Retina (tissue), 1 donor: ENCODE measurements around the gene DENND1A.

Experiments used
- DNase-seq: peaks from one replicate; pipeline ENCODE4 v3.0.0-alpha.2; 2016

The DENND1A gene

DNA sequence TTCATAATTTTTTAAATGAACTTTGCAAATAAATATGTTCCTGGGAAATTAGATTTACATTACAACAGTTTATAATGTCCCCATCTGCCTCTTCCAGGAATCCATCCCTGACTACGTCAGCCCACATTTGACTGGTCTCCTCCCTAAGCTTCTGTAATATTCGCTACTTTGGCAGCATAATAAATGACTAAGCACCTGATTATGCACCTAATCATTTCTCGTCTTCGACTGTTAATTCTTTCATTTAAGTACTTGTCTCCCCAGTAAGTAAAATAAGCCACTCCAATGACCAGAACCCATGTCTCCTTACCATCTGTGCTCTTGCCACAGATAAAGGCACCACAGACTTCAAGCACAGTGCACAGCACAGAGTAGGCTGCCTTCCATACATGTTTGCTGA, 122.7 kb downstream of the DENND1A start:
- no peak for DNase-seq

- no peak for DNase-seq
Measured at GRCh38 chr9:123806829-123807228, 123.1 kb downstream of the DENND1A start.

DNA sequence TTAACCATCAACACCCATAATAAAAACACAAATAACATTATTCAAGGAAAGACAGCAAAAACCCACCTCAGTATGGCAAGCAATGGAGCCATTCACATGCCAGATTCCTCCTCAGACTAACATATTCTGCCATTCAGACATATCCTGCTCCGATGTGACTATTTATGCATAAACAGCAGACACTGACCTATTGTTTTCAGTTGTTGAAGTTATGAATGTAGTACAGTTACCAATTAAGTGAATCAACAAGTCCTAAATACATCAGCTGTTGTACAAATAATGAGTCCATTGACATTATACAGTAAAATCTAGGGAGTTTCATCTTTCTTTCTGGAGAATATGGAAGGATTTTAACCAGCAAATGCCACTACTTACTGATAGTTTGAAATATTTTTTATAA, 131.7 kb downstream of the DENND1A start:
- no peak for DNase-seq

DNA sequence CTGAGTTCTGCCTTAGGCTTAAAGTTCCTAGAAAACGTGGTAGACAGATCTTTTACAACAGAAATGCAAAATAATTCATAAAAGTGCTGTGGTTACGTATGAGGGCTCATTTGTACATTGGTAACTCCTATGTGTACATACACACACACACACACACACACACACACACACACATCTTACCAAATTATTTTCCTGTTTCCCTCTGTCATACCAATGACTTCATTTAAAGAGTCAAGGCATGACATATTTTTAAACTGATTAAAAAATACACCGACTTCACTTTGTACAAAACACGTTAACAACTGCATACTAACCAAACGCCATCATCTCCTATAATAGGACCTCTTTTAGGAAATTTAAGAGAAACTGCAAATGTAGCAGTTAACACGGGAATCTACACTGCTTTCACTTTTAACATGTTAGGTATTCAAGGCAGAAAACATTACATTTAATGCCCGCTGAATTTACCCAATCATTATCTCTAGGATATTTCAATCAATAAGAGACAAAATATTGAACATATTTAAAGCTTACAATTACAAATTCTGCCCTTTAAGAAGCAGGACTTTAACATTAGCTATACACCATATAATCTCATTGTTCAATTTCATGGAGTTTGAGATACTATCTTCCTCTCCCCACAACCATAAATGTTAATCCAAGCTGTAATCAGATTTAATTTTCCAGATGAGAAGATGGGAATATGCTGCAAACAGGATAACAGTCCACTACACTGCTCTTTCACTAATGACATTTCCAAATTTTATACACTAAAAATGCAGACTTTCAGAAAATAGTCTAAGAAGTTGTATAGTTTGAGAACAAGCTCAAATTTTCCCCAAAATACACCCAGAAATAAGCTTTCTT, 133.1 kb downstream of the DENND1A start:
- DNase-seq = no peak

GRCh38 chr9:123796094-123796493, 133.8 kb downstream of the DENND1A start:
- DNase-seq = no peak

- DNase-seq = no peak
Measured at GRCh38 chr9:123795336-123795735, 134.6 kb downstream of the DENND1A start.

GRCh38 chr9:123792501-123792900, 137.4 kb downstream of the DENND1A start:
- no peak for DNase-seq

DNA sequence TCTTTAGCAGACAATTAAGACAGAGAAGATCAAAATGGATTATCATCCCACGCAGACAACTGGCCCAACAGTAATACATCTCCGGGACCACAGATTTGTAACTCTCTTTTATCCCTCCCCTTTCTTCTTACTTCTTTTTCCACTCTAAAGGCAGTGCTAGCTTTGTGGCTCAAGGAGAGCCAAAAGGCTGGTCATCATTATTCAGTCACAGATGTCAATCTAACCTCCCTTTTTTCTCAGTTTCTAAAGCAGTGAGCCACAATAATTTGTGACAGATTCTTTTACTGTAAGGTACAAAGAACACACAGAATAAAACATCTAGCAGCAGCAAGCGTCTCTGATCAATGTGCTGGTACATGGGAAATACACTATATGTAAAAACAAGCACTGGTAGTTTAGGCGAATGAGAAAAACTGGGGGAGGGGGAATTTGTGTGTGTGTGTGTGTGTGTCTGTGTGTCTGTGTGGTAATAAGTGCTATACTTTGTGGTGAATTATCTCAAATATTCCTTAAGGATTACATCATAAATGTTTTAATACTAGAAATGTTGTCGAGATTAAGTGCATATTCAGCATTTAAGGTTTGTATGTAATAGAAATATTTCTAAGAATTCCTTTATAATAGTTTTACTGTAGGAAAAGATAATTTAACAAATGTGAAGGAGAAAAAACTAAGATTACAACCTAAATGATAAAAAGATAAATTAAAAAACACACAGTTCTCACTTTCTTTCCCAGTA, 140.2 kb downstream of the DENND1A start:
- peak; percentile 34 for DNase-seq

- no peak for DNase-seq
Measured at GRCh38 chr9:123787416-123787815, 142.5 kb downstream of the DENND1A start.

DNA sequence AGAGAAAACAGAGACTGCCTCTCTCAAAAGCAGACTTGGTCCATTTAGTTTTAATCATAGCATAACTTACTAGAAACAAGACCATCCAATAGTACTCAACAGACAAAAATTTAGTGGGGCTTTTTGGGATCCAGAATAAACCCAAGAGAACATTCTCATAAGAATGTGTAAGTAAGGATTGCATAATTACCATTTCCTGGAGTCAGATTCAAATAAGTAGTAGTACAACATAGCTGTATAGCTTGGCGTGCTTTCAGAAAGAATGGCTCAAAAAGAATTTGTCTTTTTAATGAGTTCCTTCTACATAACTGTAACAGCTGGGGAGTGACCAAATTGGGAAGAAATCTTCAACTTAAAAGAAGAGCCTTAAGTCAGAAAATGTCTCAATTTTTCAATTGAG, 145.4 kb downstream of the DENND1A start:
- no peak for DNase-seq

GRCh38 chr9:123778232-123778902, 151.6 kb downstream of the DENND1A start:
- DNase-seq = no peak

DNA sequence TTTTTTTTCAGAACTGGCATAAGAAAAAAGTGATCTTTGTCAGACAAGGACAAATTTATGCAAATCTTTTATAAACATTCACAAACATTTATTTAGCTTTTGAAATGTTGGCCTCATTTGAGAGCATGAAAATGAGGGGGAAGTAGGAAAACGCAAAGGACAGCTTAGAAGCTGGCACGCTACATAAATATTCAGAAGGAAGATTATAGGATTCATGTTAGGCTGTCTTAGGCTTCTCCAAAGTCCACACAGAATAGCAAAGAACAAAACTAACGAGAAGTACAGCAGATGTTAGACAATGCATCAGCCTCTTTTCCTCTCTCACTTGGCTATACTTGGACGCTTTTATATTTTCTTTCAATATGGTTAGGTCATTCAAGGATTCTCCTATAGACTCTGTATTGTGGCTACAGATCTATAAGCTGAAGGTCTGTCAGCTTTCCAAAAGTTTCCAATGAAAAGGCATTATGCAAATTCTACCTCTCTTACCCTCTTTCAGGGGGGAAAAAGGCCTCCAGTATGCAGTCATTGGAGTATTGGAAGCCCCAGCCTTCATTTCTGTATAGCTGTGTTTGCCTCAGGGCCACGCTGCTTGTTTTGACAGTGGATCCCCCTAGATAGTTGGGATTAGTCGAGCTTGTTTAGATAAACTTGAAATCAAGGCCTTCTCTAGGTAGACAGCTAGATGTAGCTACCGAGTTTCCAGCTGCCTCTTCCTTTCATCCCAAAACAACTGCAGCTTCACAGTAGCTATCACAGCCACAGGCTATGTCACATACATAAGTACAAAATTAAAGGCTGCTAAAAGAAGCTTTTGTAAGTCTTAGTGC, 153.0 kb downstream of the DENND1A start:
- no peak for DNase-seq

- DNase-seq = no peak
Measured at GRCh38 chr9:123775289-123776284, 154.3 kb downstream of the DENND1A start.

- DNase-seq = no peak
Measured at GRCh38 chr9:123773783-123774182, 156.1 kb downstream of the DENND1A start.

GRCh38 chr9:123772967-123773366, 157.0 kb downstream of the DENND1A start:
- DNase-seq = no peak

- no peak for DNase-seq
Measured at GRCh38 chr9:123772374-123772773, 157.6 kb downstream of the DENND1A start.

GRCh38 chr9:123771690-123772089, 158.2 kb downstream of the DENND1A start:
- DNase-seq = no peak

DNA sequence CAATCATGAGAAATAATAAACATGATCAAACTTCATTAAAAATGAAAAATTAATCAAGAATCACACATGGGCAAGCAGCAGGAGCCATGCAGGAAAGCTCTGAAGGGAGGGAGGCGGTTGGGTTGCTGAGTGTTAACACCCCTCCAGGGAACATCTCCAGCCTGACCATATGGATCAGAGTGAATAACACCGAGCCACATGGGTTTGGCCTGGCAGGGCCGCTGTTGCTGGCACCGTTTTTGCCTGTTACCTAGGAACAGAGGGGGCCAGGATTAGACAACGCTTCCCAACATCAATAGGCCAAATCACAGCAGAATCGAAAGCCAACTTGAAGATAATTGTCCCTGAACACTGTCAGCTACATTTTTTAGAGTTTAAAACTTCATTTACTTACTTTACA, 160.2 kb downstream of the DENND1A start:
- no peak for DNase-seq

DNA sequence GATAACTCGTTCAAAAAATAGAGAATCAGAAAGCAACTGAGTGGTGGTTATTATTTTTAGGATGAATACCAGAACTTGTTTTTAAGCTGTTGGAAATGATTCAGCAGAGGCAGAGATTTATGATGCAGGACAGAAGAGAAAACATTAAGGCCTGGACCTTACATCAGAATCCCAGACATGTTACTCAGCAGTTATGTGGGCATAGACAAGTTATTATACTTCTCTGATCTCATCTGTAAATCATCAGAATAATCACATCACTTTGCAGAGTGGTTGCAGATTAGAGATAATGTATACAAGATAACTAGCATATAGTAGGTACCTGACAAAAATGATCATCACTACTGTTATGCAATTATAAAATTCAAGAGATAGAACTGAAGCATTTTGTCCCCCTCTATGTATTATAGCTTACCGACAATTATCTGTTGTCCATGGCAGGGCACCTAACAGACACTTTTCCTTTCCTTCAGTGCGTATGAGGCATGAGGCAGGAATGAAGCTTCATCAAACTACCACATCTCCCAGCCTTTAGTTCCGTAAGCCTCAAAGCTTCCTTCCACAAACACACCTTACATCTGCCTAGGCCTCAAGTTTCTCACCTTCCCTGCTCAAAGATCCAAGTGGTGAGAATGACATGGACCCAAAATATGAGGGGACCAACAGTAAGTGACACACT, 165.9 kb downstream of the DENND1A start:
- no peak for DNase-seq

- DNase-seq = no peak
Measured at GRCh38 chr9:123761905-123762605, 167.9 kb downstream of the DENND1A start.
